HepG2 (cell line): ENCODE results near the gene KIF25. TPM values are rescaled to one million over a fixed set of nuclear protein-coding genes. Genes with fewer than 3 reads are reported as not detected.

ENCODE experiments used
- ATAC-seq: fragments of 200-7000 bp; cut with Tn5 transposase; 3 replicates; pipeline ENCODE4 v1.9.1; 2020; ENCODE audit warnings: mild to moderate bottlenecking, moderate library complexity
- BruUV-seq: library from RNA; stranded (reverse); fragments of 400-500 nt; replicated peaks from 2 replicates; lab custom pipeline; 2021; lab: Mats Ljungman, UMichigan
- CTCF ChIA-PET: fragments of 300-600 bp; formaldehyde crosslinking; extraction: SDS; loops from one replicate; lab custom pipeline; 2021; ENCODE audit warnings: low total read pairs, inconsistent platforms, low intra/inter-chr PET ratio; lab: Yijun Ruan, JAX
- POLR2A ChIA-PET: fragments of 350-600 bp; sonication (Branson Sonifier 250); formaldehyde crosslinking; loops from one replicate; lab custom pipeline; 2020; ENCODE audit warnings: antibody characterized with exemption, inconsistent platforms; lab: Yijun Ruan, JAX
- DNase-seq: peaks from one replicate; pipeline ENCODE4 v3.0.0-alpha.2; 2015; ENCODE audit warnings: low spot score
- FAIRE-seq: peaks from 3 replicates; lab custom pipeline; 2011; peaks lifted over from hg19 to GRCh38; lab: Jason Lieb, UNC
- H2AFZ ChIP-seq: one replicate; pipeline ENCODE4 v1.6.1; 2011; ENCODE audit warnings: low read length, inconsistent platforms
- H3K27ac ChIP-seq: fragments of 300-600 bp; 3 replicates; pipeline ENCODE4 v1.8.0; 2011; ENCODE audit warnings: mixed run types, mild to moderate bottlenecking, mixed read lengths, low read length, inconsistent platforms; ENCODE audit not compliant: insufficient read depth; ENCODE audit errors: extremely low read length
- H3K27me3 ChIP-seq, 2 experiments: fragments of 200-600 bp in 1 of 2; 2 replicates in 1 of 2; 3 replicates in 1 of 2; pipeline versions ENCODE4 v1.6.0 to v1.8.0; 2011; ENCODE audit warnings: low read length in 2 of 2, mild to moderate bottlenecking in 2 of 2, moderate library complexity in 2 of 2, inconsistent platforms in 1 of 2; ENCODE audit not compliant: insufficient read depth in 2 of 2, control insufficient read depth in 1 of 2
- H3K36me3 ChIP-seq, 2 experiments: fragments of 200-600 bp in 1 of 2; replicated peaks in 1 of 2; 2 replicates in 1 of 2; 3 replicates in 1 of 2; pipeline versions ENCODE4 v1.5.1 to v1.8.0; 2011; ENCODE audit warnings: low read length in 2 of 2, inconsistent platforms in 1 of 2; ENCODE audit not compliant: insufficient read depth in 2 of 2, control insufficient read depth in 1 of 2
- H3K4me1 ChIP-seq: 2 replicates; pipeline ENCODE4 v1.5.1; 2012; ENCODE audit warnings: low read length, inconsistent platforms; ENCODE audit not compliant: insufficient read depth
- H3K4me2 ChIP-seq: 2 replicates; pipeline ENCODE4 v1.6.0; 2011; ENCODE audit warnings: low read depth, low read length, inconsistent platforms
- H3K4me3 ChIP-seq, 3 experiments: fragments of 200-600 bp in 1 of 3; sonication (generic), shearing (Covaris generic) in 1 of 3; replicated peaks in 1 of 3; 2 replicates each; pipeline ENCODE4 v1.5.1; 2011 to 2016; ENCODE audit warnings: low read length in 3 of 3, inconsistent platforms in 2 of 3, low read depth in 2 of 3, mild to moderate bottlenecking in 2 of 3, control low read depth in 1 of 3, mixed read lengths in 1 of 3; ENCODE audit not compliant: insufficient read depth in 1 of 3
- H3K79me2 ChIP-seq: one replicate; pipeline ENCODE4 v1.6.1; 2011; ENCODE audit warnings: low read length, inconsistent platforms; ENCODE audit not compliant: insufficient read depth
- H3K9ac ChIP-seq: 2 replicates; pipeline ENCODE4 v1.6.0; 2011; ENCODE audit warnings: mild to moderate bottlenecking, low read depth, low read length, inconsistent platforms; ENCODE audit not compliant: insufficient read depth
- H3K9me3 ChIP-seq: 2 replicates; pipeline ENCODE4 v1.5.1; 2012; ENCODE audit warnings: mild to moderate bottlenecking, low read length
- H4K20me1 ChIP-seq: 2 replicates; pipeline ENCODE4 v1.6.0; 2011; ENCODE audit warnings: inconsistent platforms, mild to moderate bottlenecking, low read length, moderate library complexity; ENCODE audit not compliant: insufficient read depth
- BCL6 ChIP-seq: IDR thresholded peaks from 2 replicates; pipeline ENCODE4 v1.6.1; 2016; ENCODE audit warnings: missing genetic modification reagents, missing compliant biosample characterization
- HDAC2 ChIP-seq: sonication (generic); formaldehyde crosslinking; IDR thresholded peaks from 2 replicates; pipeline ENCODE4 v1.4.0; 2020; ENCODE audit warnings: missing genetic modification reagents
- MTA1 ChIP-seq: sonication (generic); formaldehyde crosslinking; IDR thresholded peaks from 2 replicates; pipeline ENCODE4 v1.4.0; 2020; ENCODE audit warnings: missing genetic modification reagents, mild to moderate bottlenecking, borderline replicate concordance
- SOX13 ChIP-seq, 3 experiments: fragments of 450-650 bp in 1 of 3; sonication (generic) in 1 of 3; formaldehyde crosslinking in 1 of 3; IDR thresholded peaks in 2 of 3; conservative IDR thresholded peaks in 1 of 3; 2 replicates each; pipeline versions ENCODE4 v1.5.0 to v1.6.1; 2016 to 2020; ENCODE audit warnings: antibody characterized with exemption in 1 of 3, mild to moderate bottlenecking in 1 of 3, missing compliant biosample characterization in 1 of 3, missing genetic modification reagents in 1 of 3, moderate library complexity in 1 of 3
- TFAP4 ChIP-seq: sonication (generic); IDR thresholded peaks from 2 replicates; pipeline ENCODE4 v1.6.1; 2016; ENCODE audit warnings: low read depth, borderline replicate concordance
- ZBTB21 ChIP-seq: sonication (generic); formaldehyde crosslinking; IDR thresholded peaks from 2 replicates; pipeline ENCODE4 v1.4.0; 2020; ENCODE audit warnings: missing genetic modification reagents
- ZBTB7B ChIP-seq: sonication (generic); formaldehyde crosslinking; IDR thresholded peaks from 2 replicates; pipeline ENCODE4 v1.4.0; 2020; ENCODE audit warnings: missing genetic modification reagents
- ZFP36L2 ChIP-seq: sonication (generic); formaldehyde crosslinking; IDR thresholded peaks from 2 replicates; pipeline ENCODE4 v1.4.0; 2020; ENCODE audit warnings: missing genetic modification reagents
- ZFX ChIP-seq: sonication (generic); formaldehyde crosslinking; IDR thresholded peaks from 2 replicates; pipeline ENCODE4 v1.4.0; 2020; ENCODE audit warnings: mild to moderate bottlenecking, low read depth, missing genetic modification reagents, moderate library complexity
- ZNF205 ChIP-seq: IDR thresholded peaks from 2 replicates; pipeline ENCODE4 v1.6.1; 2018; ENCODE audit warnings: missing biosample characterization, missing genetic modification reagents
- ZNF292 ChIP-seq: sonication (generic); formaldehyde crosslinking; IDR thresholded peaks from 2 replicates; pipeline ENCODE4 v1.8.1; 2022; ENCODE audit warnings: mild to moderate bottlenecking, low read depth, missing genetic modification reagents, borderline replicate concordance
- ZNF710 ChIP-seq: sonication (generic); formaldehyde crosslinking; IDR thresholded peaks from 2 replicates; pipeline ENCODE4 v1.5.0; 2020; ENCODE audit warnings: mild to moderate bottlenecking, missing genetic modification reagents, borderline replicate concordance
- WGBS: methylation state at CpG from one replicate; pipeline ENCODE4 v1.1.6; 2017; ENCODE audit warnings: low lambda C conversion rate; 5-methylcytosine and 5-hydroxymethylcytosine counted together
- in situ Hi-C: cut with HindIII; loops from 2 replicates; pipeline ENCODE4 v1.10.0; 2017; ENCODE audit warnings: low pct_unique_long_range_greater_than_20kb; ENCODE audit not compliant: extremely low pct_ligation_motif_present
- intact Hi-C: fragments of 100-400 bp; cut with micrococcal nuclease; formaldehyde crosslinking; loops from one replicate; pipeline ENCODE4 v1.10.0; 2022; ENCODE audit not compliant: unreplicated experiment
- polyA plus RNA-seq, 8 experiments: library from polyadenylated mRNA; depleted of rRNA in 3 of 8; stranded (reverse) in 7 of 8; unstranded in 1 of 8; fragments of >200 nt; fragmentation: Illumina TruSeq in 4 of 8; extraction: Trizol in 4 of 8; gene quantifications; 2 replicates each; pipeline versions ENCODE4 v1.2.1 to v1.2.3, GENCODE V29; 2011 to 2016; ENCODE audit warnings: low read depth in 4 of 8, missing spikeins in 1 of 8, mixed read lengths in 1 of 8; ENCODE audit not compliant: insufficient read depth in 1 of 8
- total RNA-seq, 5 experiments: library from RNA; depleted of rRNA; stranded (reverse); fragments of >200 nt; fragmentation: Illumina TruSeq; extraction: Trizol; gene quantifications; 2 replicates each; pipeline ENCODE4 v1.2.3, GENCODE V29; 2016; ENCODE audit warnings: low read depth in 1 of 5
- TF ChIP-seq, protein P1 (sequence below): IDR thresholded peaks from 2 replicates; pipeline ENCODE4 v1.6.1; 2016; ENCODE audit warnings: low read depth, borderline replicate concordance
- TF ChIP-seq, protein P2 (sequence below): sonication (generic); formaldehyde crosslinking; IDR thresholded peaks from 2 replicates; pipeline ENCODE4 v1.5.0; 2020; ENCODE audit warnings: mild to moderate bottlenecking, missing genetic modification reagents, moderate library complexity

The KIF25 gene
- total and polyA plus RNA-seq, 2 of the 13 experiments (the other 11 are each of a cell fraction or from before 2014, with no cell fraction given) = not detected

DNA sequence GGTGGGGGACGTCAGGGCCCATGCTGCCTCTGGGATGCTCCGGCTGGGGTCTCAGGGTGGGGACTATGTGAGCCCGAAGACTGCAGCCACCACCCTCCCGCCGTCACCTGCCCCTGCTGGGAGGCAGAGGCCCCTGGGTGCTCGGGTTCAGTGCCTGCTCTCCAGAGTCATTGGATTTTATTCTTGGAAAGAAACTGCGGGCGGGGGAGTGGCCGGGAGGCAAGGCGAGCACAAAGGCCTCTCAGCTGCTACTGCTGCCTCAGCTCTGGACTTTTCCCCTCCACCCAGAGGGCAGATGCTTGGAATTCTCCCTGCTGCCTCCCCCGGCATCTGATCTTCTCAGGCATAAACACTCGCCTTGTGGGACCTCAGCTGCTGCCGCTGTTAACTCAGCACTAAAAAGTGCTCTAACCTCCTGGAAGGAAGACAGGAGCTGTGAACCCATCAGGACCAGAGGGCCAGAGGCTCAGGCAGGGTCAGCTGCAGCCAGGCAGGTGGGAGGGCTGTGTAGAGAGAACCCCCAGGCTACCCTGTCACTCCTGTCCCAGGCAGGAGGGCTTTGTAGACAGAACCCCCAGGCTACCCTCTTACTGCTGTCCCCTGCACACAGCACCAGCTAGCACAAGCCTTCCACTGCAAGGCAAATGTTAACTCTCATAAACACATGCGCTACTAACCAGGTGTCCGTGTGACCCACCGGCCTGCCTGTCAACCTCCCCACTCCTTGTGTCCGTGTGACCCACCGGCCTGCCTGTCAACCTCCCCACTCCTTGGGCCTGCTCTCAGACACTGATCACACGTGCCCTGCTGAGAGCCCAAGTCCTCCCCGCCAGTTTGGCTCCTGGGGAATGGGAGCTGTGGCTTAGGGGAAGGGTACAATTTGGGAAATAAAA lies 90.9 kb downstream of the KIF25 start:
- in situ Hi-C loops = no loop called here
- ATAC-seq (peak; percentile 82), DNase-seq (peak; percentile 59), FAIRE-seq (peak; percentile 89)
- Histone ChIP-seq H3K79me2 (no peaks in the 10 kb centered on the region), H2AFZ (no peak overlapping the region), H3K27me3 (peaks cover 12 to 74% of the 10 kb centered on the region in 2 experiments; a peak in 4 of 5 replicates), H3K9me3 (no peaks in the 10 kb centered on the region), H3K4me2 (peak overlapping the region; percentile 60), H3K27ac (no peak overlapping the region), H3K36me3 (no peaks in the 10 kb centered on the region), H3K4me3 (peak overlapping the region in 1 of 3 experiments; percentile 32; a peak in 1 of 6 replicates), H3K4me1 (peaks cover 35% of the 10 kb centered on the region), H4K20me1 (no peaks in the 10 kb centered on the region), H3K9ac (no peak overlapping the region)
- intact Hi-C loops = no loop called here
- 17% methylated on average over 13 of the region's 20 CpGs for WGBS
- CTCF ChIA-PET = no interaction called here
- BruUV-seq = no TSS peak
- POLR2A ChIA-PET = no interaction called here
- TF ChIP-seq MTA1 (0 out of 2 replicates have a peak, but pooled peaks have one; percentile 29), TFAP4 (peak; percentile 84), ZNF205 (CRISPR knock-in tag) (0 out of 2 replicates have a peak, but pooled peaks have one; percentile 54), ZFX (CRISPR knock-in tag) (peak; percentile 21; the same call in 1 of the 2 replicates), ZNF710 (CRISPR knock-in tag) (peak; percentile 38; the same call in 1 of the 2 replicates), ZBTB21 (CRISPR knock-in tag) (no peak), ZBTB7B (CRISPR knock-in tag) (peak; percentile 15; the same call in 1 of the 2 replicates), HDAC2 (CRISPR knock-in tag) (peak; percentile 44; the same call in 1 of the 2 replicates), SOX13 (IDR thresholded peaks at IDR 0.05) (no peak), SOX13 (CRISPR knock-in tag; conservative IDR thresholded peaks at IDR 0.05 in 1 of 2, IDR thresholded peaks at IDR 0.05 in 1 of 2) (0 out of 4 replicates have a peak, but pooled peaks of 1 of the 2 experiments have one; percentile 17), BCL6 (CRISPR knock-in tag) (peak; percentile 97), ZFP36L2 (no peak), ZNF292 (peak; percentile 46; the same call in 1 of the 2 replicates)
- TF ChIP-seq, protein P1, sequence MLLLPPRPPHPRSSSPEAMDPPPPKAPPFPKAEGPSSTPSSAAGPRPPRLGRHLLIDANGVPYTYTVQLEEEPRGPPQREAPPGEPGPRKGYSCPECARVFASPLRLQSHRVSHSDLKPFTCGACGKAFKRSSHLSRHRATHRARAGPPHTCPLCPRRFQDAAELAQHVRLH = 0 out of 2 replicates have a peak, but pooled peaks have one; percentile 56
- TF ChIP-seq, protein P2, sequence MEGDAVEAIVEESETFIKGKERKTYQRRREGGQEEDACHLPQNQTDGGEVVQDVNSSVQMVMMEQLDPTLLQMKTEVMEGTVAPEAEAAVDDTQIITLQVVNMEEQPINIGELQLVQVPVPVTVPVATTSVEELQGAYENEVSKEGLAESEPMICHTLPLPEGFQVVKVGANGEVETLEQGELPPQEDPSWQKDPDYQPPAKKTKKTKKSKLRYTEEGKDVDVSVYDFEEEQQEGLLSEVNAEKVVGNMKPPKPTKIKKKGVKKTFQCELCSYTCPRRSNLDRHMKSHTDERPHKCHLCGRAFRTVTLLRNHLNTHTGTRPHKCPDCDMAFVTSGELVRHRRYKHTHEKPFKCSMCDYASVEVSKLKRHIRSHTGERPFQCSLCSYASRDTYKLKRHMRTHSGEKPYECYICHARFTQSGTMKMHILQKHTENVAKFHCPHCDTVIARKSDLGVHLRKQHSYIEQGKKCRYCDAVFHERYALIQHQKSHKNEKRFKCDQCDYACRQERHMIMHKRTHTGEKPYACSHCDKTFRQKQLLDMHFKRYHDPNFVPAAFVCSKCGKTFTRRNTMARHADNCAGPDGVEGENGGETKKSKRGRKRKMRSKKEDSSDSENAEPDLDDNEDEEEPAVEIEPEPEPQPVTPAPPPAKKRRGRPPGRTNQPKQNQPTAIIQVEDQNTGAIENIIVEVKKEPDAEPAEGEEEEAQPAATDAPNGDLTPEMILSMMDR (CRISPR knock-in tag) = 0 out of 2 replicates have a peak, but pooled peaks have one; percentile 16
